K562 (cell line): Measurements from ENCODE around the gene ZNF428. TPM values are rescaled to one million over a fixed set of nuclear protein-coding genes. Genes with fewer than 3 reads are reported as not detected.
A peak's percentile ranks its signal among the peaks of the same experiment; 100 is the strongest.

Experiments used
- CXXC5 ChIP-seq: fragments of 250-450 bp; sonication (Bioruptor Pico); IDR thresholded peaks from 2 replicates; pipeline ENCODE4 v1.8.0; 2022; ENCODE audit warnings: inconsistent platforms, mild to moderate bottlenecking, moderate library complexity
- E4F1 ChIP-seq: fragments of 250-450 bp; sonication (Bioruptor Pico); IDR thresholded peaks from 2 replicates; pipeline ENCODE4 v1.5.0; 2021; ENCODE audit warnings: mild to moderate bottlenecking, borderline replicate concordance
- LCOR ChIP-seq: sonication (generic); formaldehyde crosslinking; IDR thresholded peaks from 2 replicates; pipeline ENCODE4 v1.8.0; 2022; ENCODE audit warnings: mild to moderate bottlenecking, missing genetic modification reagents
- MGA ChIP-seq: fragments of 450-650 bp; IDR thresholded peaks from 2 replicates; pipeline ENCODE4 v1.6.1; 2016; ENCODE audit warnings: mild to moderate bottlenecking, moderate library complexity
- MLX ChIP-seq, 2 experiments: fragments of 450-650 bp in 1 of 2; sonication (generic) in 1 of 2; formaldehyde crosslinking; conservative IDR thresholded peaks; 2 replicates each; pipeline versions ENCODE4 v1.4.0 to v1.8.1; 2020 to 2022; ENCODE audit warnings: mild to moderate bottlenecking in 1 of 2, missing genetic modification reagents in 1 of 2
- MTA3 ChIP-seq: fragments of 450-650 bp; formaldehyde crosslinking; IDR thresholded peaks from 2 replicates; pipeline ENCODE4 v1.6.1; 2017; ENCODE audit warnings: mild to moderate bottlenecking, borderline replicate concordance
- NR0B1 ChIP-seq: fragments of 450-650 bp; IDR thresholded peaks from one replicate; pipeline ENCODE4 v1.6.1; 2018; ENCODE audit warnings: mild to moderate bottlenecking, moderate library complexity; ENCODE audit not compliant: partially characterized antibody
- ZNF212 ChIP-seq: fragments of 450-650 bp; formaldehyde crosslinking; IDR thresholded peaks from 2 replicates; pipeline ENCODE4 v1.4.0; 2020; ENCODE audit warnings: mild to moderate bottlenecking
- ZNF311 ChIP-seq: fragments of 250-450 bp; sonication (Bioruptor Pico); IDR thresholded peaks from 2 replicates; pipeline ENCODE4 v1.4.0; 2020; ENCODE audit warnings: mild to moderate bottlenecking, moderate library complexity
- ZNF75A ChIP-seq: fragments of 450-650 bp; formaldehyde crosslinking; IDR thresholded peaks from 2 replicates; pipeline ENCODE4 v1.4.0; 2020; ENCODE audit warnings: mild to moderate bottlenecking
- polyA plus RNA-seq, 8 experiments: library from polyadenylated mRNA; depleted of rRNA in 4 of 8; stranded (reverse) in 5 of 8; unstranded in 3 of 8; fragments of >200 nt; fragmentation: Nextera tagmentation in 2 of 8; fragmentation: Illumina TruSeq in 1 of 8; extraction: Ambion mirVana in 2 of 8; extraction: Trizol in 1 of 8; gene quantifications; 2 replicates each; pipeline versions ENCODE4 v1.2.1 to v1.2.3, GENCODE V29; 2011 to 2014; ENCODE audit warnings: inconsistent platforms in 1 of 8, missing spikeins in 1 of 8
- total RNA-seq, 7 experiments: library from RNA; depleted of rRNA in 6 of 7; stranded (reverse); fragments of >200 nt in 6 of 7; fragmentation: Illumina TruSeq in 2 of 7; extraction: Trizol in 2 of 7; gene quantifications; 2 replicates each; pipeline versions ENCODE4 v1.2.1 to v1.2.3, GENCODE V29; 2011 to 2021; ENCODE audit warnings: low replicate concordance in 1 of 7

The ZNF428 gene
- total and polyA plus RNA-seq, 9 of the 15 experiments (the other 6 are each of a cell fraction or from before 2014, with no cell fraction given): 0.15 to 85.7 (median 15.9) TPM

GRCh38 chr19:43619262-43620060 is at the start of gene ZNF428 (continued):
- peak; percentile 87 for TF ChIP-seq MGA
- no peak; the same call in 1 of the 2 replicates for TF ChIP-seq E4F1 (CRISPR knock-in tag)
- TF ChIP-seq MTA3: peak; percentile 65; the same call in 1 of the 2 replicates
- no peak for TF ChIP-seq ZNF212 (CRISPR knock-in tag)
- no peak for TF ChIP-seq LCOR
- TF ChIP-seq ZNF311 (CRISPR knock-in tag): no peak
- peak; percentile 83 for TF ChIP-seq CXXC5 (CRISPR knock-in tag)
- no peak for TF ChIP-seq MLX (CRISPR knock-in tag; conservative IDR thresholded peaks at IDR 0.05)
- TF ChIP-seq ZNF75A (CRISPR knock-in tag): peak; percentile 12; the same call in 1 of the 2 replicates
- TF ChIP-seq NR0B1: no peak
